Measurements from ENCODE around the gene BOLA2B.

GRCh38 chr16:30186444-30186781 is 7.1 kb downstream of the BOLA2B start:
- no peak for TF ChIP-seq POLR2A (IDR thresholded peaks at IDR 0.05)
- TF ChIP-seq CTCF (IDR thresholded peaks at IDR 0.05), result no peak

All from uterus (tissue), 2 donors.